HG03469 (cell line): ENCODE measurements around the gene STXBP5.
"Not testable (repeated sequence)": the region's sequence is repeated elsewhere in the genome, so short reads cannot be mapped to it uniquely, and the experiment has no call there.

Source experiments
- ATAC-seq: cut with Tn5 transposase; IDR thresholded peaks from one replicate; pipeline ENCODE4 v1.9.1; 2021; ENCODE audit warnings: mild to moderate bottlenecking, moderate library complexity, moderate number of reproducible peaks; ENCODE audit not compliant: unreplicated experiment

Gene STXBP5

GRCh38 chr6:147361311-147361981 lies 157.2 kb downstream of the STXBP5 start:
- no peak for ATAC-seq

GRCh38 chr6:147366290-147366689 lies 162.1 kb downstream of the STXBP5 start:
- no peak for ATAC-seq

- ATAC-seq: no peak
Observed at GRCh38 chr6:147371325-147371724, 167.1 kb downstream of the STXBP5 start.

GRCh38 chr6:147372806-147373205 lies 168.6 kb downstream of the STXBP5 start:
- no peak for ATAC-seq

GRCh38 chr6:147378819-147379218 lies 174.6 kb downstream of the STXBP5 start:
- ATAC-seq: no peak

- not testable (repeated sequence) for ATAC-seq
Observed at GRCh38 chr6:147380841-147381240, 176.6 kb downstream of the STXBP5 start.

GRCh38 chr6:147381712-147382111 lies 177.5 kb downstream of the STXBP5 start:
- no peak for ATAC-seq

GRCh38 chr6:147382945-147383554 lies 178.8 kb downstream of the STXBP5 start:
- no peak for ATAC-seq

GRCh38 chr6:147384029-147384428 lies 179.8 kb downstream of the STXBP5 start:
- ATAC-seq: peak; percentile 45

GRCh38 chr6:147384737-147385710 lies 180.8 kb downstream of the STXBP5 start:
- ATAC-seq: peak; percentile 46

GRCh38 chr6:147389463-147389862 lies 185.2 kb downstream of the STXBP5 start:
- no peak for ATAC-seq

- ATAC-seq: no peak
Observed at GRCh38 chr6:147390909-147391536, 186.8 kb downstream of the STXBP5 start.

GRCh38 chr6:147392917-147393625 lies 188.9 kb downstream of the STXBP5 start:
- ATAC-seq: no peak

GRCh38 chr6:147395158-147395557 lies 190.9 kb downstream of the STXBP5 start:
- no peak for ATAC-seq

GRCh38 chr6:147397306-147397705 lies 193.1 kb downstream of the STXBP5 start:
- ATAC-seq: no peak

- no peak for ATAC-seq
Observed at GRCh38 chr6:147400968-147401367, 196.8 kb downstream of the STXBP5 start.

- no peak for ATAC-seq
Observed at GRCh38 chr6:147401779-147402178, 197.6 kb downstream of the STXBP5 start.

GRCh38 chr6:147406783-147407182 lies 202.6 kb downstream of the STXBP5 start:
- ATAC-seq: no peak

- ATAC-seq: no peak
Observed at GRCh38 chr6:147407571-147407970, 203.4 kb downstream of the STXBP5 start.

GRCh38 chr6:147416622-147417021 lies 212.4 kb downstream of the STXBP5 start:
- ATAC-seq: no peak
